Breast epithelium (tissue), 3 donors: Measurements from ENCODE around the gene CTNND2.

Experiments used
- POLR2A ChIP-seq: fragments of 450-650 bp; IDR thresholded peaks from one replicate; pipeline ENCODE4 v1.6.1; 2016; ENCODE audit warnings: antibody characterized with exemption, mild to moderate bottlenecking, moderate library complexity
- POLR2AphosphoS5 ChIP-seq, 3 donors: sonication (generic); formaldehyde crosslinking; IDR thresholded peaks; one replicate each; pipeline ENCODE4 v1.6.1; 2017; ENCODE audit warnings: antibody characterized with exemption in 3 of 3
- TF ChIP-seq, protein P1 (sequence below), 3 donors: fragments of 450-650 bp; IDR thresholded peaks; one replicate each; pipeline ENCODE4 v1.5.1; 2016 to 2017; ENCODE audit warnings: antibody characterized with exemption in 3 of 3, mild to moderate bottlenecking in 3 of 3, moderate library complexity in 3 of 3

DNA sequence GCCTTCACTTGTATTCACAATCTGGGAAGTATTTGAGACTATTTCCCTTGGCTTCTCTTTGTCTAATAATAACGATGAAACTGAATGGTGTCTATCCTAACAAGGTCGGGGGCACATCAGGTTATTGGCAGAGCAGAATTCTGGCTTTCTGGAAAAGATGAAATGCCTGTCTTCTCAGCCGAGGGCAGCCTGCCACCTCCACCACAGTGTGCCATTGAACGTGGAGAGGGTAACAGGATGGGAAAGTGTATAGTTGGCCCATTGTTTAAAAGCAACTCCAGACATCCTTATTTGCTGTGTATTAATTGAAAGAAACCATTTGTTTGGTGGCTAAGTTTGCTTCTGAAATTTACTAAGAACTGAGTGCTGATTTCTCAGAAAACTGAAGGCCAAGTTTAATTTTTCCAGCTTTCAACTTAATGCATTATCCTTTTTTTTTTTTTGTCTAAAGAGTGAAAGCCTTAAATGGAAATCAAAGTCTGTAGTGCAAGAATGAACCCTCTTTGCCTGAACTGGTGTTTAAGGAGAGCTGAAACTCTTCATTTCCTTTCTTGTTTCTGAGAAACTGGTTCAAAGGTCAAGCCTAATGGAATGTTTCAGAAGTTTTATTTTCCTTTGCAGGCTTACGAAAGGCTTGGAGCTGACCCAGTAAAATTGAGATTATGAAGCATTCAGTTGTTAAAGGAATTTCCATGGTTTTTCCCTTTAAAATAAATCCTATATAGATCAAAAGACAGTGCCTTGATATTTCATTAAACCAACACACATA lies 579.5 kb downstream of the CTNND2 start:
- TF ChIP-seq, protein P1, sequence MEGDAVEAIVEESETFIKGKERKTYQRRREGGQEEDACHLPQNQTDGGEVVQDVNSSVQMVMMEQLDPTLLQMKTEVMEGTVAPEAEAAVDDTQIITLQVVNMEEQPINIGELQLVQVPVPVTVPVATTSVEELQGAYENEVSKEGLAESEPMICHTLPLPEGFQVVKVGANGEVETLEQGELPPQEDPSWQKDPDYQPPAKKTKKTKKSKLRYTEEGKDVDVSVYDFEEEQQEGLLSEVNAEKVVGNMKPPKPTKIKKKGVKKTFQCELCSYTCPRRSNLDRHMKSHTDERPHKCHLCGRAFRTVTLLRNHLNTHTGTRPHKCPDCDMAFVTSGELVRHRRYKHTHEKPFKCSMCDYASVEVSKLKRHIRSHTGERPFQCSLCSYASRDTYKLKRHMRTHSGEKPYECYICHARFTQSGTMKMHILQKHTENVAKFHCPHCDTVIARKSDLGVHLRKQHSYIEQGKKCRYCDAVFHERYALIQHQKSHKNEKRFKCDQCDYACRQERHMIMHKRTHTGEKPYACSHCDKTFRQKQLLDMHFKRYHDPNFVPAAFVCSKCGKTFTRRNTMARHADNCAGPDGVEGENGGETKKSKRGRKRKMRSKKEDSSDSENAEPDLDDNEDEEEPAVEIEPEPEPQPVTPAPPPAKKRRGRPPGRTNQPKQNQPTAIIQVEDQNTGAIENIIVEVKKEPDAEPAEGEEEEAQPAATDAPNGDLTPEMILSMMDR (IDR thresholded peaks at IDR 0.05) = no peak
- TF ChIP-seq POLR2A = no peak
- no peak for TF ChIP-seq POLR2AphosphoS5 (IDR thresholded peaks at IDR 0.05)
